22Rv1 (cell line): ENCODE measurements around the gene SH2B2.
"Not testable (repeated sequence)": the region's sequence is repeated elsewhere in the genome, so short reads cannot be mapped to it uniquely, and the experiment has no call there.

Experiments
- H3K27ac ChIP-seq: fragments of 450-650 bp; 2 replicates; pipeline ENCODE4 v1.5.1; 2017
- TF ChIP-seq, protein P1 (sequence below): fragments of 450-650 bp; IDR thresholded peaks from 2 replicates; pipeline ENCODE4 v1.5.1; 2017; ENCODE audit warnings: mild to moderate bottlenecking

The SH2B2 gene

GRCh38 chr7:102363549-102364393, 77.1 kb downstream of the SH2B2 start:
- TF ChIP-seq, protein P1, sequence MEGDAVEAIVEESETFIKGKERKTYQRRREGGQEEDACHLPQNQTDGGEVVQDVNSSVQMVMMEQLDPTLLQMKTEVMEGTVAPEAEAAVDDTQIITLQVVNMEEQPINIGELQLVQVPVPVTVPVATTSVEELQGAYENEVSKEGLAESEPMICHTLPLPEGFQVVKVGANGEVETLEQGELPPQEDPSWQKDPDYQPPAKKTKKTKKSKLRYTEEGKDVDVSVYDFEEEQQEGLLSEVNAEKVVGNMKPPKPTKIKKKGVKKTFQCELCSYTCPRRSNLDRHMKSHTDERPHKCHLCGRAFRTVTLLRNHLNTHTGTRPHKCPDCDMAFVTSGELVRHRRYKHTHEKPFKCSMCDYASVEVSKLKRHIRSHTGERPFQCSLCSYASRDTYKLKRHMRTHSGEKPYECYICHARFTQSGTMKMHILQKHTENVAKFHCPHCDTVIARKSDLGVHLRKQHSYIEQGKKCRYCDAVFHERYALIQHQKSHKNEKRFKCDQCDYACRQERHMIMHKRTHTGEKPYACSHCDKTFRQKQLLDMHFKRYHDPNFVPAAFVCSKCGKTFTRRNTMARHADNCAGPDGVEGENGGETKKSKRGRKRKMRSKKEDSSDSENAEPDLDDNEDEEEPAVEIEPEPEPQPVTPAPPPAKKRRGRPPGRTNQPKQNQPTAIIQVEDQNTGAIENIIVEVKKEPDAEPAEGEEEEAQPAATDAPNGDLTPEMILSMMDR = peak; percentile 48
- peak overlapping the region; percentile 72 for H3K27ac ChIP-seq

GRCh38 chr7:102364394-102364886, 77.8 kb downstream of the SH2B2 start:
- peak overlapping the region; percentile 72 for H3K27ac ChIP-seq

DNA sequence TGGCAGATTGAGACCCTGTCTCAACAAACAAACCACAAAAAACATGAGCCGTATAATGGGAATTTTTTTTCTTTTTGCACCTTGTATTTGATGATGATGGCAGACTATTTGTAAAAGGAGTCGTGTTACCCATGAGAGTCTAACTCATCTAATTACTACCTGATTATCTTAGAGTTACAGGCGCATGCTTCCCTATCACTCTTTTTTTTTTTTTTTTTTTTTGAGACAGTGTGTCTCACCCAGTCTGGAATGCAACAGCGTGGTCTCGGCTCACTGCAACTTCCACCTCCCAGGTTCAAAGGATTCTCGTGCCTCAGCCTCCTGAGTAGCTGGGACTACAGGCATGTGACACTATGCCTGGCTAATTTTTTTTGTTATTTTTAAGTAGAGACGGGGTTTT, 78.7 kb downstream of the SH2B2 start:
- H3K27ac ChIP-seq = not testable (repeated sequence)

DNA sequence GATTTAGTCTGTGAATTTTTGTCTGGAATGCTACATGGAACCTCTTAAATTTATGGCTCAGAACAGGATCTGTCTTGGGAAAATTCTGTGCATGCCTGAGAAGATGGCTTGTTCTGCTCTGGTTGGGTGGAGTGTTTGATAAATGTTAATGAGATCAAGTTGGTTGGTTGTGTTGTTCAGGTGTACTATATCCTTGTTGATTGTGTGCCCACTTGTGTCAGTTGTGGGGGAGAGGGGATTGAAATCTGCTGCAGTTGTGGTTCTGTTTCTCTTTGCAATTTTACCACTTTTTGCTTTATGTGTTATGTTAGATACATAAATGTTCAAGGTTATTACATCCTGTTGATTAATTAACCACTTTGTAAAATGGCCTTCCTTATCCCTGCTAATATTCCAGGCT, 83.4 kb downstream of the SH2B2 start:
- H3K27ac ChIP-seq = not testable (repeated sequence)
